Chondrocyte (in vitro differentiated cells): ENCODE results near the gene RGMA. TPM values are rescaled to one million over a fixed set of nuclear protein-coding genes. Genes with fewer than 3 reads are reported as not detected.

Source experiments
- DNase-seq: peaks from one replicate; pipeline ENCODE4 v3.0.0; 2021; ENCODE audit warnings: mixed read lengths, low spot score
- H3K27ac Mint-ChIP-seq: one replicate; pipeline ENCODE4 v1.8.0; 2021; ENCODE audit warnings: mild to moderate bottlenecking, moderate library complexity, mixed read lengths; ENCODE audit not compliant: unreplicated experiment
- H3K27me3 Mint-ChIP-seq: 2 replicates; pipeline ENCODE4 v1.8.0; 2021; ENCODE audit warnings: low read depth, mixed read lengths
- H3K36me3 Mint-ChIP-seq: 2 replicates; pipeline ENCODE4 v1.8.0; 2021; ENCODE audit warnings: low read depth, mixed read lengths
- H3K4me1 Mint-ChIP-seq: 2 replicates; pipeline ENCODE4 v1.8.0; 2021; ENCODE audit warnings: low read depth, mild to moderate bottlenecking, mixed read lengths
- H3K4me3 Mint-ChIP-seq: one replicate; pipeline ENCODE4 v1.8.0; 2021; ENCODE audit warnings: mild to moderate bottlenecking, moderate library complexity, mixed read lengths; ENCODE audit not compliant: unreplicated experiment
- H3K9me3 Mint-ChIP-seq: 2 replicates; pipeline ENCODE4 v1.8.0; 2021; ENCODE audit warnings: low read depth, mixed read lengths
- CTCF ChIP-seq: fragments of 200-600 bp; sonication (generic); IDR thresholded peaks from 2 replicates; pipeline ENCODE4 v1.5.0; 2021; ENCODE audit warnings: antibody characterized with exemption, mild to moderate bottlenecking, moderate library complexity
- total RNA-seq: library from RNA; stranded (reverse); gene quantifications from 3 replicates; pipeline ENCODE4 v1.2.1, GENCODE V29; 2021

Gene RGMA
- total RNA-seq, 1 donor from 2014 or later = 13.0 TPM

GRCh38 chr15:93051236-93052089 is 37.5 kb downstream of the RGMA start:
- no peak for DNase-seq
- Mint-ChIP-seq H3K36me3 (peaks cover 34% of the 10 kb centered on the region), H3K9me3 (peaks cover 3% of the 10 kb centered on the region), H3K4me3 (no peak overlapping the region), H3K27me3 (no peaks in the 10 kb centered on the region), H3K27ac (no peak overlapping the region), H3K4me1 (no peaks in the 10 kb centered on the region)
- TF ChIP-seq CTCF = no peak

GRCh38 chr15:93050648-93051047 is 38.4 kb downstream of the RGMA start:
- no peaks in the 10 kb centered on the region for H3K27me3 Mint-ChIP-seq
- TF ChIP-seq CTCF = no peak
- peaks cover 40% of the 10 kb centered on the region for H3K36me3 Mint-ChIP-seq

GRCh38 chr15:93049914-93050578 is 39.0 kb downstream of the RGMA start:
- no peaks in the 10 kb centered on the region for H3K27me3 Mint-ChIP-seq
- no peak for TF ChIP-seq CTCF
- H3K36me3 Mint-ChIP-seq = peaks cover 43% of the 10 kb centered on the region
- no peaks in the 10 kb centered on the region for H3K4me1 Mint-ChIP-seq
- H3K27ac Mint-ChIP-seq = no peak overlapping the region
- H3K9me3 Mint-ChIP-seq = peaks cover 10% of the 10 kb centered on the region
- H3K4me3 Mint-ChIP-seq = no peak overlapping the region
- no peak for DNase-seq

More at GRCh38 chr15:93050648-93051047, 38.4 kb downstream of the RGMA start:
- Mint-ChIP-seq H3K9me3 (peaks cover 10% of the 10 kb centered on the region), H3K27ac (no peak overlapping the region), H3K4me1 (no peaks in the 10 kb centered on the region), H3K4me3 (no peak overlapping the region)
- no peak for DNase-seq

GRCh38 chr15:93049233-93049632 is 39.8 kb downstream of the RGMA start:
- no peaks in the 10 kb centered on the region for H3K4me1 Mint-ChIP-seq
- H3K27me3 Mint-ChIP-seq = no peaks in the 10 kb centered on the region
- H3K9me3 Mint-ChIP-seq = peaks cover 10% of the 10 kb centered on the region
- H3K36me3 Mint-ChIP-seq = peaks cover 43% of the 10 kb centered on the region
- no peak overlapping the region for H3K4me3 Mint-ChIP-seq
- no peak for TF ChIP-seq CTCF
- no peak for DNase-seq
- H3K27ac Mint-ChIP-seq = no peak overlapping the region

- DNase-seq = no peak
- no peaks in the 10 kb centered on the region for H3K27me3 Mint-ChIP-seq
- no peaks in the 10 kb centered on the region for H3K4me1 Mint-ChIP-seq
- no peak overlapping the region for H3K27ac Mint-ChIP-seq
- peaks cover 44% of the 10 kb centered on the region for H3K36me3 Mint-ChIP-seq
- no peak overlapping the region for H3K4me3 Mint-ChIP-seq
- no peak for TF ChIP-seq CTCF
- H3K9me3 Mint-ChIP-seq = peaks cover 10% of the 10 kb centered on the region
Measured at GRCh38 chr15:93048759-93049161, 40.3 kb downstream of the RGMA start.
